CD4-positive, alpha-beta T cell treated with Interleukin-4 for 4 hours (primary cell): ENCODE data around the gene SAP30.
A peak's percentile ranks its signal among the peaks of the same experiment; 100 is the strongest.

Experiments
- DNase-seq: peaks from one replicate; pipeline ENCODE4 v3.0.0-alpha.2; 2020

The SAP30 gene

DNA sequence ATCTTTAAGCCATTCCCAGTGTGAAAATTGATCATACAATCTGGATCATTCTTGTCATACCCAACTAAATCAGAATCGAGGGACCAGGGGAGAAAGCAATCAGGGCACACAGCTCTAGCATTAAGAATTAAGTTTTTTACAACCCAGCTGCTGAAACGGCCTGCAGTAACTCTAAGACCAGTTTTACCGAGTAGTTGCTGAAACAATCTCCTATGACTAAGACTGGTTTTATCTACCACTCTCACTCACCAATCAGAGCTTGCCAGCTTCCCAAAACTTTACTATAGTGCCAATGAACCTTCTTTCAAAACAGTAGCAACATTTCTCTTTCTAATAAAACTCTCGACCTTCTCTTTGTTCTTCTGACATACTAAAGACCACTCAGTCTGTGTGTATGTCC lies 2.8 kb upstream of the SAP30 start:
- no peak for DNase-seq

- peak; percentile 75 for DNase-seq
Observed at GRCh38 chr4:173370130-173370476, 651 bp upstream of the SAP30 start.

GRCh38 chr4:173371292-173372192 lies 788 bp downstream of the SAP30 start:
- peak; percentile 22 for DNase-seq

GRCh38 chr4:173374588-173374987 lies 3.8 kb downstream of the SAP30 start:
- no peak for DNase-seq

DNA sequence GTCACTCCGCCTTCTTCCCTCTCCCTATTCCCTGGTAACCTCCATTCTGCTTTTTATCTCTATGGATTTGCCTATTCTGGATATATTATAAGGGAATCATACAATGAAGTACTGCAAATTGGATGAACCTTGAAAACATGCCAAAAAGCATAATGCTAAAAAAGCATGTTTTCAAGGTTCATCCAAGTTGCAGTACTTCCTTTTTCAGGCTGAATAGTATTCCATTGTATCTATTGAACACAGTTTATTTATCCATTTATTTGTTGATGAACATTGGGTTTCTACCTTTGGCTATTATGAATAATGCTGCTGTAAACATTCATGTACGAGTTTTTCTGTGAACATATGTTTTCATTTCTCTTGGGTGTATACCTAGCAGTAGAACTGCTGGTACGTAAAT lies 9.2 kb downstream of the SAP30 start:
- DNase-seq, result no peak

- DNase-seq, result no peak
Observed at GRCh38 chr4:173380987-173381386, 10.2 kb downstream of the SAP30 start.

GRCh38 chr4:173381610-173382009 lies 10.9 kb downstream of the SAP30 start:
- DNase-seq, result no peak

- no peak for DNase-seq
Observed at GRCh38 chr4:173382349-173382748, 11.6 kb downstream of the SAP30 start.

DNA sequence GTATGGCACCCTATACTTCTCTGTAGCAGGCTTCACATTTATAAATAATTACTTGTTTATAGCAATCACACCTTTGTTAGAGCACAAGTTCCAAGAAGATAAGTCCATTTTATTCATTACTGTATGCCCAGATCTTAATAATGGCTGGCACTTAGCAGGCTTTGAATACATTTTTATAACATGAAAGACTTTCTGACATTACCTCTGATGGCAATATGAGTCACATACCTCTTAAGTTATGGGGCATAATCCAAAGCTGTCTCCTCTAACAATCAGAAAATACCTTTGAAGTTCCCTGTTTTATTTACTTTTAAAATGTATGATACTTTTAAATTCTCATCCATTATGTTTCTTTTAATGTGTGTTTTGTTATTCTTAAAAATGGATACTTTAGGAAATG lies 16.0 kb downstream of the SAP30 start:
- DNase-seq, result no peak

DNA sequence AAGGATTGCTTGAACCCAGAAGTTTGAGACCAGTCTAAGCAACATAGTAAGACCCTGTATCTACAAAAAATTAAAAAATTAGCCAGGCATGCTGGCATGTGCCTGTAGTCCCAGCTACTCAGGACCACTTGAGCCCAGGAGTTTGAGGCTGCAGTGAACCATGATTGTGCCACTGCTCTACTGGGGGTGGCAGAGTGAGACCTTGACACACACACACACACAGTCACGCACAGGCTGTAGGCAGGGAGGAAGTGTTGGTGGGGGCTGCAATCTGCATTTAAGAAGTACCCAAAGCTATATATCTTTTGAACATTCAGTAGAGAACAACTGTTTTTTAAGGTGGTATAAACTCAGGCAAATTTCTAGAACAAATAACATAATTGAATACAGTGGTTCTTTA lies 20.9 kb downstream of the SAP30 start:
- no peak for DNase-seq

- DNase-seq, result no peak
Observed at GRCh38 chr4:173397604-173398003, 26.9 kb downstream of the SAP30 start.

DNA sequence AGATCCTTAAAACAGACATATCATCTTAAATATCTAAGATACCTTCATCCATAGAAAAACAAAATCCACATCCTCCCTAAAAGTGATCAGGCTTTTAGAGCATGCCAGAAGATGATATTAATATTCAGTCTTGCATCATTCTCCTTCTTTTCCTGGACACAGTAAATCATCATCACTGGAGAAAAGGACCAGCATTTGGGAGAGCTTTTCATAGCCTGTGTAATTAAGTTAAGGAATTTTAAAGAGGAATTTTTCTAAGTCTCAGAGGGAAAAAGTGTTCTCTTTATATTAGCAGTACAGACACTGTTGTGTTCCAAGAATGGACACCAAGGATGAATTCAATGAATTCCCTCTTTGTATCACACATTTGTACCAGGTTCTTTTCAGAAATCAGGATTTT lies 27.5 kb downstream of the SAP30 start:
- no peak for DNase-seq

- no peak for DNase-seq
Observed at GRCh38 chr4:173398779-173399415, 28.1 kb downstream of the SAP30 start, which contains the start of gene SCRG1. TSS of gene SCRG1 (minus strand) at chr4:173399116. CDS start at chr4:173391414, 7,702 bp downstream.

- no peak for DNase-seq
Observed at GRCh38 chr4:173401063-173401462, 30.3 kb downstream of the SAP30 start.

DNA sequence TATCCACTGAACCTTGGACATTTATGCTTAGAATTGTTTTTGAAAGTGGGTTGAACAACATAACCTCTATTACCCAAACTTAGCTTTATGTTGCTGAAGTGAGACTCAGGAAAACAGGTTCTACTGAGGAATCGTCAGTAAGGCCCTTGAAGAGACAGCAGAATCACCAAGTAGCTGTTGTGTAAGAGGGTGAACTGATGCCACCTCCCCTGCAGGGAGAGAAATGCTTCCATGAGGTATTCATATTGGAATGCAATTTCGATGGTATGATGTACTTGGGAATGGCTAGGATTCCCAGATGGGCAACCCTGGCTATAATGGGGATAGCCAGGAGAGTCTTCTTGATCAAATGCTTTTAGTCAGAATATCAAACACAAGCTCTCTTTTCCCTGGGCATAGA lies 32.3 kb downstream of the SAP30 start:
- DNase-seq, result no peak

- DNase-seq, result no peak
Observed at GRCh38 chr4:173404296-173404865, 33.6 kb downstream of the SAP30 start.

DNA sequence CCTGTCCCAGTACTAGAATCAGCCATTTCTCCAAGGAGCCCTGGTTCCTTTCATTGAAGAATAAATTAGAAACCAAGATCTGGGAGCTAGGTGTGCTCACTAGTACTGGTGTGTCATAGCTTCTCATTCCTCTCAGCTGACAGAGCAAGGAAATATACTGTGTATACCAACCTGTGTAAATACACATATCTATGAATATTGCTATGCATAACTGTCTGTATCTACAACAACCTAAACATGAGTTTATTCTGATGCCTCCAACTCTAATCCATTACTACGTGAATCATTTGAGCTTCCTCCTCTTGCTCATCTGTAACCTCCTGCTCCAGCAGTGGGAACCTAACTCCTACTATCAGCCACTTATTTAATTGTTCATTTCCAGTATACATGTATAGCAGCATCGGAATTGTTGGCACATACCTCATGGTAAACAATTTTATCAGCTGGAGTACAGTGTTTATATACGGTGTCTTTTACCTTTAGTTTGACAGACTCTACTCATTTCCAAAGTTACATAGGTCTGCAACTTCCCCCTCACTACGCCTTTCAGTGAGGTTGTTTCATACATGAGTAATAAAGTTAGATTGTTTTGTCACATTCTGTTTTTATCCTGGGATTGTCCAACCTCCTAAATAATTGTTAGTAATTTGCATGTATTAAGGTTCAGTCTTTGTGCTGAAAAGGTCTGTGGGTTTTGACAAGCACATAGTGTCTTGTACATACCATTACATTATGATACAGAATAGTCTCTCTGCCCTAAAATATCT lies 35.3 kb downstream of the SAP30 start:
- DNase-seq, result no peak

DNA sequence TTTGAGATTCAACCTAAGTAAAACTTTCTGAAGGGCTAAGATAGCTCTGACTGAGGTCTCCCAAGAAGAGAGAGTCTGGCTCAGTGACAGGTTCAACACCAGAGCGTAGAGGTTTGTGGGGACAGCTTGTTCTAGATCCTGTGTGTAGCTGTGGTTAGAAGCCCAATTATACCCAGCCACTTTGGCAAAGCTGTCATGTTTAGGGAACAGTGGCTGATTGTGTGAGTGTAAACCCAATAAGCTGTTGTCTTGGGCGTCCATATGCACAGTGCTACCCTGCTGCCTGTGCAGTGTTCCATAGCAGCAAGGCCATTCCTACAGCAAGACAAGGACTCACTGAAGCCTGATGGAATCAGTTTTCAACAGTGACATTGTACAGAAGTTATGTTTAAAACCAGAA lies 39.3 kb downstream of the SAP30 start:
- DNase-seq, result no peak

DNA sequence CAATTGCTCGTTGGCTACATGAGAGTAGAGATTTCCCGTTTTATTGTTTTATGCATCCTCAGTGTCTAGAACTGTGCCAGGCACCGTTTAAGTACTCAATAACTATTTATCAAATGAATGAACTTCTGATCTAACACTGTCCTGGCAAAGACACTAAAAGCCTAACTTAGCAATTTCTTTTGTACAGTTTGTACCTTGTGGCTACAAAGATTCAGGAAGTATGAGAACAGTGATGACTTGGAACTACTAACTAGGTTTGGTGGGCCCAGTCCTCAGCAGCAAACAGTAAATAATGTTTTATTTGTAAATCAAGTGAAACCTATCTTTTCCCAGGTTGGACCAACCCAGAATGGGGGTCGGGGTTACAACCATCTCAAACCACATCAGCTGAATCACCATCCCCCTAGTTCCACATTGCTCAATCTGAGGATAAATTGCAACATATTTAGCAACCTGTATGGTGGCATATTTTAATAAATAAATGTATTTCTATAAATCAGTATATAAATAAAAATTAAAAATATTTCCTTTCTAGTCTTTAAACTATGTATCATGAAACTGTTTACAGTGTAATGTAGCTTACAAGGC lies 40.4 kb downstream of the SAP30 start:
- DNase-seq, result no peak

GRCh38 chr4:173413036-173413435 lies 42.3 kb downstream of the SAP30 start:
- no peak for DNase-seq

GRCh38 chr4:173414456-173414855 lies 43.7 kb downstream of the SAP30 start:
- DNase-seq, result no peak

DNA sequence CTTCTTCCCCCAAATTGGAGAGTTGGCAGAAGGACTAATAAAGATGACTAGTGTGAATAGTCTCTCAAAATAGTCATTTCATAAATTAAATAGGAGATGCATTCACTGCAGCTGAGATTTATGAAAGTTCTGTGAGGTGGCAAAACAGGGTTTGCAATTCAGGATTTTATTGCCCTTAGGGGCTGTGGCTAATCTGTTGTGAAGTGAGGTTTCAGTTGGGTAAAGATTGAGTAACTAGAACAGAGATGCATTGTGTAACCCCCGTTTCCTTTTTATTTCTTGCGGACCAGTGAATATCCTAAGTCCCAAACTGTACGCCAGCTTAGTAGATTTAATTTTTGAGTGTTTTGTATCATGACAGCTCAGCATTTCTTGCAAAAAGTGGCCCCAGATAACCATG lies 44.3 kb downstream of the SAP30 start:
- no peak for DNase-seq
